Hematopoietic multipotent progenitor cell treated with erythropoietin and hydrocortisone succinate and interleukin-3 and kit ligand, for 4 days (in vitro differentiated cells): ENCODE results near the gene ALS2CL.

Experiments
- DNase-seq: peaks from one replicate; pipeline ENCODE4 v3.0.0-alpha.2; 2015

The ALS2CL gene

DNA sequence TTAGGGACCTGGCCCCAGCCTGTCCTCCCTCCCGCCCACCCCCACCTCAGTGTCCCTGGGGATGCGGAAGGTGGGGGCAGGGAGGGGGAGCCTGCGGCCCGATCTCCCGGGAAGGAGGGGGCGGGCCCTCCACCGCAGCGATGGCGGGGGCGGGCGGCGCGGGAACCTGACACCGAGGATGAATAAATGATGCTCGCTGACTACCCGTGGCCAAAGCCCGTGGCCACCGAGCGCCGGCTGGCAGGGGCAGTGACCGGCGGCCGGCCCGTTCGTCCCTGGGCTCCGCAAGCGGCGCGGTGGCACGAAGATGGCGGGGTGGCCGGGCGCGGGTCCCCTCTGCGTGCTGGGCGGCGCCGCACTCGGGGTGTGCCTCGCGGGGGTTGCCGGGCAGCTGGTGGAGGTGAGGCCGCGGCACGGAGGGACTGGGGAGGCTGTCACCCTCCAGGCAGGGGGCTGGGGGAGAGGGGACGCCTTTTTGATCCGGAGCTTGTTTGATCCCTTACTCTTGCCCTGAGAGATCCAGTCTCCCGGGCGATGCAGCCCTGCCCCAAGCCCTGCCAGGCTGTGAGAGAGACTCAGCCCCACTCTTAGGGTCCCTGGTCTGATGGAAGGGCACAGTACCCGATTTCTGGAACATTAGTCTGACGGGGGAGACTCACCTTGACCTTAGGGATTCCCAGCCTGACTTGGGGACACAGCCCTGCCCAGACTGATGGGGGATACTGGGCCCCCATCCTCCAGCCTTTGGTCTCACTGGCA, 7.9 kb upstream of the ALS2CL start, which contains the start of gene TMIE:
Gene TMIE (plus strand): TSS at position 212 of the 759 bp plus-strand sequence. CDS start 96 bp downstream, at position 308.
- DNase-seq = no peak

- DNase-seq = no peak
These were observed 7.3 kb upstream of the ALS2CL start for GRCh38 chr3:46700772-46701171.

DNA sequence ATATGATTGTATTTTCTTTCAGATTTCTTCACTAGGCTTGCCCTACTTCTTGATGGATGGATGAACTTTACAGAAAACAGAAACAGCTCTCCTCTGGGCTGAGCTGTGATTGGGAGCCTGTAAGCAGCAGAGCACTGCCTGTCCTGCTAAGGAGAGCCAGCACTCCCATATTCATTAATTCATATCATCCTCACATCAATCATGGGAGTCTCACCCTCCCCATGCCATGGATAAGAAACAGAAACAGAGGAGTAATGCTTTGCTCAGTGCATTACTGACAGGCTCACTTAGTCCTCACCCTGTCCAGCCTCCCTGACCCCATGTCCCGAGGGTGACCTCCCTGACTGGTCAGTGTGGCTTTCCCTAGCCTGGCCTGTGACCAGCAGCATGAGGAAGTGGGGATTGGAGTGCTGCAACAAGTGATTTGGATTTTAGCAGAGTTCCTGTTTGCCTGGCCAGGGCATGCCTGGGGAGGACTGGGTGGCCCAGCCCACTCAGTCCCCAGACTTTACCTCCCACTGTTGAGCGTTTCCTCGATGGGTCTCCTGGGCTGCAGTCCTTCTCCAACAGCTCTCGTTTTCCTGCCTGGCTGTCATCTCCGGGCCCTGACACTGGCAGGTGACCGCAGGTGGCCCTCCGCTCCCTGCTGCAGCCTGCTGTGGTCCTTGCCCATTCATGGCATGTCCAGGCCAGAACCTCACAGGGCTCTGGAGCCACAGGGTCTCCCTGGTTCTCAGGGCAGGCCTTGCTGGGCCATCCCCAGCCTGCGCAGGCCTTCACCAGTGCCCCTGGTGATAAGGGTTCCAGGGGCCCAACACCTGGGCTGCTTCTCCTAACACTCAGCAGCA, 6.4 kb upstream of the ALS2CL start:
- DNase-seq = no peak

- no peak for DNase-seq
These were observed 2.7 kb upstream of the ALS2CL start for GRCh38 chr3:46695962-46696894.

DNA sequence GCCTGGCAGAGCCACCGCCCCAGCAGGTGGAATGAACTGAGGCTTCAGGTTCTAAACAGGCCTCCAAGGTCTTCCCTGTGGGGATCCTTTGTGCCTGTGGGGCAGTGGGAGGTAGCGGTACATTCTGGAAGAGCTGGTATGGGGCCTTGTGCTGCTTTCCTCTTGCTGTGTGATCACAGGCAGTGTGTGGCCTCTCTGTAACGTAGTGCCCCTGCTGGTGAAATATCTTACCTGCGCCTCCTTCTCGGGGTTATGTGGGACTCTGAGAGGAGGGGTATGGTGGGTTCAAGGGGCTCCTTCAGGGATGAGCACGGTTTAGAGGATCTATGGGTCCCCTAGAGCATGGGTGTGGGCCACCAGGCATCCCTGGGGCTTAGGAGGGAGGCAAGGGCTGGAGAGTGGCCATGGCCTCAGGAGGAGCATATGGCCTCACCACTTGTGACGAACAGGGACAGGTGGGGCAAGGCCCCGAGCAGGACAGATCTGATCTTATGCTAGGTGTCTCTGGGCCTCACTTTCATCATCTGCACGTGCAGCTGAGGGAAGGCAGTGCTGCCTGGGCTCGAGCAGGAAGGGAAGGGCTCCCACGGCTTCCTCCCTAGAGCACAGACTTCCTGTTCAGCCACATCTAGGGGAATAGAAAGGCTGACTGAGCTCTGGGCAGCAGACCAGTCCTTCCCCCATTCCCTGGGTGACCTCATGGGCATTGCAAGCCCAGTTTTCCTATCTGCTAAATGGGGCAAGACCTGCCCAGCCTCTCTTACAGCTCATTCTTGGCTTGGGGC, 1.9 kb upstream of the ALS2CL start:
- DNase-seq = peak; percentile 76

GRCh38 chr3:46694520-46694919, 1.0 kb upstream of the ALS2CL start:
- no peak for DNase-seq

DNA sequence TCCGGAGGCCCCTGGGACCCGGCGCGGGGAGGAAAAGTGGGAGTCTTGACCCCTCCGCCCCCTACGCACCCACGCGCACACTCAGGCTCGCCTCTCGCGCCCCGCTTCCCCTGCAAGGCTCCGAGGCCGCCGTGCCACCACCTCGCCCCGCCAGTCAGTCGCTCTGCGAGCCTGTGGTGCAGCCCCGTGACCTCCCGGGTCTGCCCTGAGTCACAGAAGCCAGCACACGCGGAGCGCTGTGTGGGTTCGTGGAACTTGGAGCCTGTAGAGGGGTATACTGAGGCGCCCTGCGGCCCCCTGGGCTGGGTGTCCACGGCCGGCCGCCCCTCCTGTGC, 380 bp upstream of the ALS2CL start:
- peak; percentile 56 for DNase-seq

- no peak for DNase-seq
These were observed 901 bp downstream of the ALS2CL start for GRCh38 chr3:46692566-46692990.

DNA sequence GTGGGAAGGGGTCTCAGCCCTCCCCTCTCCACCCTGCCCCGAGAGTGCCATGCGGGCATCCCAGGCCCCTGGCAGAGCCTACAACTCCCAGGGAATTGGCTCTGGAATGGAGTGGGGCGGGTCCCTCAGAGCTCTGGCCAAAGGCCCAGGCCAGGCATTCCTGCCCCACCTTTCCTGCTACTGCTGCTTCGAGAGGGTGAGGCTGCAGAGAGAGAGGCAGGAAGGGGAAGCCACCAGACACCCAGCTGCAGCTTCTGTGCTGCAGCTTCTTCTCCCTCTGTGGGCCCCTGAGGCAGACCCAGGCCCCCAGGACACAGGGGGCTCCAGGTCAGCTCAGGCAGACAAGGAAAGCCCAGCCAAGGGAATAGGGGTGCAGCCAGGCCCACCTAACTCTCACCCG, 2.7 kb downstream of the ALS2CL start:
- DNase-seq = no peak

DNA sequence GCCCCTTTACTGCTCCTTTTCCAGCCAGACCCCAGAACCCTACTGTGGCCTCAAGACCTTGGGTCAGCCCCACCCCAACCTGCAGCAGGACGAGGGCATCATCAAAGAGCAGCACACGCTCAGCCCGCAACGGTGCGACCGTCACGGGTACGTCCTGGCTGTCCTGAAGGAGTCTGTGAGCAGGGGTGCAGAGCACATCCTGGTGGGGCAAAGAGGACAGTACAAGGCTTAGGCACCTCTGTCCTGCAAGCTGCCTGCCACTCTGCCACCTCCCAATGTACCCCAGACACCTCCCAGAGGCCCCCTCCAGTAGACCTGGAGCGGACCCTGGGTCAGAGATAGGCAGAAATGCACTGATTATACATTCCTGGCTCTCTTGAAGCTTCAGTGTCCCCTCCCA, 8.0 kb downstream of the ALS2CL start:
- DNase-seq = no peak

GRCh38 chr3:46684891-46685290, 8.6 kb downstream of the ALS2CL start:
- DNase-seq = no peak

- no peak for DNase-seq
These were observed 10.5 kb downstream of the ALS2CL start for GRCh38 chr3:46682974-46683373.

DNA sequence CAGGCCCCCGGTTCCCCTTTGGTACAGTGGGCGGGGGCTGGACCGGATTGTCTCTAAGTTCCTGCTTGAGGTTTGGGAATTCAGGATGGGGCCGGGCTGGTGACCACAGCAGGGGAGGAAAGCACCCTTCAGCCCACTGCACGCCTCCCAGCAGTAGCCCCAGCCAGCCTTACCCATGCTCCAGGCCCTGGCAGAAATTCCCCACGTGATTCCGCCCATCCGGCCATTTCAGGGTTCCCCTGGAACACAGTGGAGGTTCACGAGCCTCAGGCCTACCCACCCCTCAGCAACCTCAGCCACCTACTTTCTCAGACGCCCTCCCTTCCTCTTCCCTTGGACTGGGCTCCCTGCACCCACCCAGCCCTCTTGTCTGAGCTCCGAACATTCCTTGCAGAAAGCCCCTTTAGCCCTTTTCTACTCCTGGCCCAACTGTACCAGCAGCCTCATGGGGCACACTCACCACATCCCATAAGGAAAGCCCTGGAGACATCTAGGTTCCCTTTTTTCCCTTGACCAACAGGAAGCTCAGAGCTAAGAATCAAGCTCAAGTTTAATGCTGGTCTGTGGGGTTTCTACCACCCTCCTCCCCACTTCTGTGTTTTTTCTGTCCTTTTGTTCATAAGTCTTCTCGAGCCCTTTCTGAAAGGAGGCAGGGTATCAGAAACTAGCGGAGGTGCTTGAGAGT, 11.5 kb downstream of the ALS2CL start:
- DNase-seq = no peak

DNA sequence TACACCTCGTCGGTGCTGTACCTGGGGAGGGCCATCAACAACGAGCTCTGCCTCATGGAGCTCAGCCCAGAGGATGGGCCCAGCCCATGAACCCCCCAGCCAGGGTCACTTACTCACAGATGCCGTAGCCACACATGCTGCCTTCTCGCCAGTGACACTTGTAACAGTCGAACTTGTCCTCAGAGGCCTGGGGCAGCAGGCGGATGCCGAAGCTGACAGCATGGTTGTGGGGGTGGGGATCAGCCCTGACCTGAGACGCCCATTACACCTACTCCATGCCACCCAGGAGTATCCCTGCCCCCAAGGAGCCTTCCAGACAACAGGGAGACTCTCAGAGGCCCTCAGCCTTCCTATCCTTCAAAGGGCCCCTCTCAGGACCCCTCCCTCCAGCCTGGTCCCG, 12.1 kb downstream of the ALS2CL start:
- no peak for DNase-seq

GRCh38 chr3:46680298-46680826, 13.1 kb downstream of the ALS2CL start:
- no peak for DNase-seq

GRCh38 chr3:46679681-46680080, 13.8 kb downstream of the ALS2CL start:
- DNase-seq = no peak

DNA sequence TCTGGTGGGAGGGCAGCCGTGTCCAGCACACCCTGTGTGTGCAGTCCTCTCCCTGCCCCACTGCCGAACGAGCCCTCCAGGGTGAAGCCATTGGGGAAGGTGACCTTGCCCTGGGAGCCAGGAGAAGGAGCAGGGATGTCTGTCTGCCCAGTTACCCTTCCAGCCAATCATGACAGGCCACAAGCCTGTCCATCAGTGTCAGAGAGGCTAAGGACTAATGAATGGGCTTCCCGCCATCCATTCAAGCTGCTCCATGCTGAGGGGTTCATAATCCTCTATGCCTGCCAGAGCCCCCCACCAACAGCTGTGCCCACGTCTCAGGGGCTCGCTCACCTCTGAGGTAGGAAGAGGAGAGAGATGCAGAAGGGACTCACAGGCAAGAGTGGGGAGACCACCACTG, 15.2 kb downstream of the ALS2CL start:
- no peak for DNase-seq

- no peak for DNase-seq
These were observed 16.1 kb downstream of the ALS2CL start for GRCh38 chr3:46677411-46677726.

GRCh38 chr3:46676601-46677410, 16.7 kb downstream of the ALS2CL start:
- no peak for DNase-seq

DNA sequence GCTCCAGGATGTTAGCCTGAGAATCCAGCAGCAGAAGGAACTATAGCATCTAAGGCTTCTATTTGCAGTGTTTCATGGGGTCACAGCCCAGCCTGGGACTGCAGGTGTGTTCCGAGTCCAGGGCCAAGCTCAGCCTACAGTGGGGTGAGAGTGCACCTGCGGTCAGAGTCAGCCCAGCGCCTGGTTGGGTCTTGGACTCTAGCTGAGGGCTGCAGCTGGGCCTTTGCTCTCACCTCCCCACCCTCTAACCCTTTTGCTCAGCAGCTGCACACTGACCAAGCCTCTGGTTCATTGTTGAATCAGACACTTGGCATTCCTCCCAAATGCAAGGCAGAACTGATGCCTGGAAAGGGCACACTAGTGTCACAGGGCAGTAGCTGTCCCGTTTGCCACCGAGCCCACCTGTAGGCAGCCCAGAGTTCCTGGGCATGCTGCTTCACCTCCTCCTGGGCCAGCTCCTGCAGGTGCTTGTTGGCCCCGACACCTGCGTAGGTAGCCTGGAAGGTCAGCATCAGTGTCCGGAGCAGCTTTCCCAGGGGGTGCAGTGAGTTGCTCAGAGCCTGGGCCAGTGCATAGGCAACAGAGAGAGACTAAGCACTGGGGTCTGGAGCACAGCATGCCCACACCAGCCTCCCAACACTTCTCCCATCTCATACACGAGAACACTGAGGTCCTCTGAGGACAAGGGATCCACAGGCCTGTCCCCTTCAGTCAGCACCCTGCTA, 17.5 kb downstream of the ALS2CL start:
- no peak for DNase-seq
